Measurements from ENCODE around the gene SLC16A3.

SLC16A3 gene

DNA sequence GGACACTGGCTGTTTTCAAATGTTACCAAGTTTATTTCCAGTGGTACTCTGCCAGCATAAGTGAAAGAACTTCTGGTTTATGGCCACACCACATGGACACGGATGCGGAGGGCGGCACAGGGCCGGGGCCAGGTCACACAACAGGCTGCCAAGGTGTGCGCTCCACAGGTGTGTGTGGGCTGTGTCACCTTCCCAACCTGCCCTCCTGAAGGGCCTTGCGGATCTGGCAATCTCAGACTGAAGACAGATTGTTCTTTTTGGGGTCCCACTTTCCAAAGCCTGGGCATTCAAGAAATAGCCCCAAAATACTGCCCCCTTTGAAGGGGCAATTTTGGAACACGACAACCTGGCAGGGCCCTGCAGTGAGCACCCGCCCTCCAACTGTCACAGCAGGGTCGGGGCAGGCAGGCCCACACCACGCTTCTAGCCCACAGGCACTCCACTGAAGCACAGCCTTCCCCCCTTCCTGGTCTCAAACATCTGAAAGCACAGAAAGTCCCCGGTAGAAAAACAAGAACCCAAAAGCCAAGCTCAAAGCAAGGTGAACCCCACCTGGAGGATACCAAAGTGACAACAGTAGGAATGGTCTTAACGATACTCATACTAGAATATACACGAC is 41.1 kb downstream of the SLC16A3 start:
- DNase-seq = no peak

DNA sequence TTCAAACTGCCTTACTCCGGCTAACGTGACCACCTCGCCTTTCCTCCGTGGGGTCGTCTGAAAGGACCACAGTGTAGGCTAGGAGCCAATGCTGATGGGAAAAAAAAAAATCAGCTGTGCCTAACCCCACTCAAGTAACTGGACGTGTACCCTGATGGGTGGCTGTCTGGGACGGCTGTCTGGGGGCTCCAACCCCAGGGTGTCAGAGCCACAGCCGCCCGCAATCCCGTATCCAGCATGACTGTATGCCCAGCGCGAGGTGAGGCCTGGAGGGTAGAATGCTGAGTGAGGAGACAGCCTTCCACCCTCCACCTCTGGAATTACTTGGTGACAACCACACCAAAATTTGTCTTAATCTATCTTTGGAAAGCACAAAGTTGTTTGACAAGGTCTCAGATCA is 41.8 kb downstream of the SLC16A3 start:
- DNase-seq = no peak

DNA sequence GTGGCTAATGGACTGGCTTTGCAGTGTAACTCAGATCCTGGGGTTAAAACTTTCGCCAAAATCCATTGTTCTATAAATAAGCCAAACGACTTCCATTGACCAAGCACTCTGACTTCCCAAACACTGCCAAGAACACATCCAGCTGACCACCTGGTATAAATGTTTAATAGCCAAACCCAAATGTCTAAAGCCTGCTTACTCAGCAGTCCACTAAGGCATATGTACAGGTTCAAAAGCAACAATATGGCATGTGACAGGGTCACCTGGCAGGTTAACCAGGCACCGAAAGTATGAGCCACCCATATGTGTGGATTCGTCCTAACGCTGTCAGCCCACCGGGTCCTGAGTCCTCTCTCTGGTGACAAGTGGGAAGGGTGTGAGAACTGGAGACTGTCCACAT is 42.6 kb downstream of the SLC16A3 start:
- no peak for DNase-seq

DNA sequence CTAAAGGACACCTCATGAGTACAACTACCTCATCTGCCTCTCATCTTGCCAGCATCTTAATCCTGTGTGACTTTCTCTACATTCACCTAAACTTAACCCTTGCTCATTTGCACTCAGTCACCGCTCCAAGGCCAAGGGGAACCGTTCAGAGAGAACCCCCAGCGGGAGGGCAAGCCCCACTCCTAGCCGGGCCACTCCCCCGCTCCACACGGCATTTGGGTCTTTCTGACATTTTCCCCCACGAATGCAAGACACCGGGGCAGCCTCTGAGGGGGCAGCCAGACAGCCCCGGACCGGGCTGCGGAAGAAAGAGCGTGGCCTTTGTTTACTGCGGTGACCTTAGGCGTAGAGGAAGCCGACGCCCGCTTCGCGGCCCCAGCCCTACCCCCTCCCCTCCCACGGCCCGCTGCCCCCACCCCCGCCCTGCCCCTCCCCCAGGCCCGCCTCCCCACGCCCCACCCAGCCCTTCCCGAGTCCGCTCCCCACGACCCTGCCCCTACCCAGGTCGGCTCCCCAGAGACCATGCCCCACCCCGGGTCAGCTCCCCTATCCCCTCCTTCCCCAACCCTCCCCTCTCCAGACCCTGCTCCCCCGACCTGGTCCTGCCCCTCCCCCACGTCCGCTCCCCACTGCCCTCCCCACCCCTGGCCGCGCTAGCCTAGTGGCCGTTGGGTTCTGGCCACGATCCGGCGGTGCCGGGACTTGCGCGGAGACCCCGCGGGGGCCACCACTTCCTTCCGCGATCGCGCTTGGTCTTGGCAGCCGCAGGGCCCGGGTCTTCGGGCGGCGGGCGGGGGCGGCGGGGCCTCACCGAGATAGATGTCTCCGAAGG is 43.9 kb downstream of the SLC16A3 start:
- DNase-seq = peak; percentile 54

DNA sequence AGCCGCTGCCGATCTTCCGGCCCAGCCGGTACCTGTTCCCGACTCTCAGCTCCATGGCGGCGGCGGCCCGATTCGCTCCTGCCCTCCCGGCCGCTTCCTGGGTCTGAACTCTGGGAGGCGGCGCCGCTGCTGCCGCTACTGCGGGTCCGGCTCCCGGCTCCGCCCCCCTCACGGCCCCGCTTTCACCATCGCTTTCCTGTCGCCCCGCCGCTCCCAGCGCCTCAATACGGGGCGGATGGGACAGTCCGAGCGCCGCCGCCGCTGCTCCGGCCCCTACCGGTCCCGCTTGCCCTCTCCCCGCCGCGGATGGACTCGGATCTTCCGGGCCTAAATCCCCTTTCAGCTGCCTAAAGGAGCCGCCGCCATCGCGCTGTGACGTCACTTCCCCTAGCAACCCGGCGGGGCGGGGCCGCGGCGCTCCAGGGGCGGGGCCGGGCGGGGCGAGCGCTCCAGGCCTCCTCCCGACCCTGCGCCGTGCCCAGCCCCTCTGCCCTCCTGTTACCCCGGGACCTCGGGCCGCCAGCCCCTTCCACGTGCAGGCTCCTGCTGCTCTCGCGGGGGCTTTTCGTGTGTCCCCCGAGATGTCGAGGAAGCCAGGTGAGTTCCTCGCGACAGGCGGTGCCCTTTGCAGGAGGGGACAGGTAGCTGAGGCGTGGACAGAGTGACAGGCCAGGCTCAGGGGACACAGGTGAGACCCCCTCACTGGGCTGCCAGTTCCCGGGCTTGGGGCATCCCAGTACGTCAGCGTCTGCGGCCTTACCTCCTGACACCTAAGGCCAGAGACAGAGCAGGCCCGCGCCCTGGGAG is 44.7 kb downstream of the SLC16A3 start, which contains the start of gene CSNK1D:
Gene CSNK1D, minus strand, starts transcription at position 374 of the 807 bp plus-strand sequence. Its CDS starts 319 bp downstream, at position 55.
- peak; percentile 91 for DNase-seq

GRCh38 chr17:82274134-82275020 is 45.5 kb downstream of the SLC16A3 start:
- DNase-seq = no peak

GRCh38 chr17:82275326-82275725 is 46.5 kb downstream of the SLC16A3 start:
- no peak for DNase-seq

GRCh38 chr17:82276938-82277337 is 48.1 kb downstream of the SLC16A3 start:
- no peak for DNase-seq

DNA sequence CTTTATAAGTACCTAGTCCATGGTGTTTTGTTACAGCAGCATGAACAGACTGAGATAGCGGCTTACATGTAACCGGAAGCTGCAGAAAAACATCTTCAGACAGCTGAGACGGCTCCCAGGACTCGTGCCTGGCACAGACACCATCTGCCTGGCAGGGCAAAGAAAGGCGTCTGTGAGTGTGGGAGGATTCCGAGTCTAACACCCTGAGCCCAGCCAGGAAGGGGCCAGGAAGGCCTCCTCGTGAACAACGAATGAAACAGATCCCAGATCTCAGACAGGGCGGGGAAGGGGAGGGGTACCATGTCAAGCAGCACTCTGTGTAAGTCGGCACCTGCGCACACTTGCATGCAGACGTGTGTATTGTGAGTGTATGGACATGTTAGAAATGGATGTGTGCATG is 49.0 kb downstream of the SLC16A3 start:
- DNase-seq = no peak

- no peak for DNase-seq
These were observed 49.5 kb downstream of the SLC16A3 start for GRCh38 chr17:82278308-82278707.

GRCh38 chr17:82278786-82279391 is 50.0 kb downstream of the SLC16A3 start:
- DNase-seq = no peak

- no peak for DNase-seq
These were observed 51.7 kb downstream of the SLC16A3 start for GRCh38 chr17:82280537-82280936.

GRCh38 chr17:82281076-82281475 is 52.2 kb downstream of the SLC16A3 start:
- DNase-seq = no peak

GRCh38 chr17:82281502-82282238 is 52.8 kb downstream of the SLC16A3 start:
- DNase-seq = no peak

GRCh38 chr17:82282239-82283207 is 53.7 kb downstream of the SLC16A3 start:
- DNase-seq = no peak

DNA sequence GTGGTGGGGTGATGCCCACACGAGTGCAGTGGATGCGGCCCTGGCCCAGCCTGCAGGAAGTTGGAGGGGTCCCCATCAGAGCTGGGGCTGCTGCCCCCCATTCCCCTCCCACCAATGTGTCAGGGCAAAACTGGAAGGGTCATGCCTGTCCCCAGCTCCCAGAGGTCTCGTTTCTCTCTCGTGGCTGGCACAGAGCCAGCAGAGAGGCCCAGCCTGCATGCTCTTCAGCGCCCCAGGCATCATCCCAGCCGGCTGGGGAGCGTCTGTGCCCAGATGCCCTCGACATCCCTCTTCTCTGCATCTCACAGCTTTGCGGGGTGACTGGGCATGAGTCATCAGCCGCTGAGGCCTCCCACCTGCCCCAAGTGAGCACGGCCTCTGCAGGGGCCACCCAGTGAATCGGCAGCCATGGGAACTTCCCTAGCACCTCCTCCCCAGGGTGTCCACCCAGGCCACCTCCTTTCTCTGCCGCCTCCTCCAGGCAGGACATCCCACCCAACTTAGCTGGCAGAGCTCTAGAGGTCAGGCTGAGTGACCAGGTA is 54.4 kb downstream of the SLC16A3 start:
- DNase-seq = no peak

DNA sequence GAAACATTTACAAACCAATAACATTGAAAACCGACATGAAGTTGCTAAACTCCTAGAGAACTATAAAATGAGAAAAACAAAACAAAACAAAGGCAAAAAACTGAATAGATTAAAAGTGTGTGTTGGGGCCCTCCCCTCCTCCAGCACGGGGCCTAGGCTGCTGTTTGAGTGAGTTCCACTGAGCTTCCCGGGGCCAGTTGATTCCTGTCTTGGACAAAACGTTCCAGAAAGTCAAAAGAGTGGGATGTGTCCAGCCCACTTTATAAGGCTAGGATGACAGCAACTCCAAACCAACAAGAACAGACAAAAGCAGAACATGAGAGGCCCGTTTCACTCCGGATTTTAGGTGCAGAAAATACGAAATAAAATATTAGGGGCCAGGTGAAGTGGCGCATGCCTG is 56.3 kb downstream of the SLC16A3 start:
- no peak for DNase-seq

- DNase-seq = no peak
These were observed 58.4 kb downstream of the SLC16A3 start for GRCh38 chr17:82287013-82287867.

All from CD4-positive, alpha-beta T cell treated with Interleukin-17A for 1 hour (primary cell).